Motor neuron (in vitro differentiated cells): Measurements from ENCODE around the gene FAM174C. TPM values are rescaled to one million over a fixed set of nuclear protein-coding genes. Genes with fewer than 3 reads are reported as not detected.
A peak's percentile ranks its signal among the peaks of the same experiment; 100 is the strongest.

Source experiments
- ATAC-seq, 8 experiments: fragments of 200-7000 bp; cut with Tn5 transposase; replicated peaks in 6 of 8; 2 replicates each; pipeline ENCODE4 v1.8.0; 2021; ENCODE audit warnings: mild to moderate bottlenecking in 8 of 8, moderate library complexity in 8 of 8
- H3K27ac ChIP-seq, 2 donors: fragments of 250-450 bp; sonication (Bioruptor Pico); 2 replicates each; pipeline ENCODE4 v1.9.0; 2021; ENCODE audit warnings: antibody characterized with exemption in 2 of 2, mild to moderate bottlenecking in 2 of 2, moderate library complexity in 1 of 2
- H3K4me1 ChIP-seq, 2 donors: fragments of 250-450 bp; sonication (Bioruptor Pico); replicated peaks in 1 of 2; 2 replicates each; pipeline ENCODE4 v1.6.1; 2021; ENCODE audit warnings: antibody characterized with exemption in 2 of 2, mild to moderate bottlenecking in 2 of 2, moderate library complexity in 1 of 2
- H3K4me3 ChIP-seq, 5 donors: fragments of 250-450 bp; sonication (Bioruptor Pico); 2 replicates each; pipeline ENCODE4 v1.9.0; 2021; ENCODE audit warnings: antibody characterized with exemption in 5 of 5, mild to moderate bottlenecking in 5 of 5, moderate library complexity in 4 of 5
- WGBS, 10 experiments: fragments of 450-650 bp; shearing (Covaris generic); methylation state at CpG; one replicate each; pipeline ENCODE4 v1.0.0; 2022; 5-methylcytosine and 5-hydroxymethylcytosine counted together
- in situ Hi-C, 9 experiments: fragments of 400-800 bp; cut with MboI; loops; one replicate each; pipeline ENCODE4 v1.15.0; 2021; ENCODE audit warnings: low sequenced_read_pairs in 9 of 9, low pct_unique_long_range_greater_than_20kb in 2 of 9; ENCODE audit not compliant: unreplicated experiment in 9 of 9
- total RNA-seq, 8 experiments: library from RNA; unstranded; fragments of 300-600 nt; gene quantifications; 2 replicates each; pipeline versions ENCODE4 v1.2.3 to v1.2.4, GENCODE V29; 2022

FAM174C gene
- total RNA-seq, 8 experiments from 2014 or later, result 14.2 to 88.9 (median 25.3) TPM

- H3K27ac ChIP-seq, result peak overlapping the region; percentile 84 to 90
- H3K4me3 ChIP-seq, result peak overlapping the region in 1 of 5 donors; percentile 46
- H3K4me1 ChIP-seq, result peaks cover 61 to 69% of the 10 kb centered on the region in 2 donors
- in situ Hi-C loops, result no loop called here
- WGBS, 10 experiments, result 0 to 80% (median 40%) methylated on average over 1 to 6 of the region's 26 CpGs; no CpG with 5 or more reads in 5 of the 10 experiments
- peak in 7 of 8 experiments; percentile 1 to 20 (median 10) for ATAC-seq
These were observed 10.3 kb upstream of the FAM174C start for GRCh38 chr19:1264801-1265614.

- 0 to 32% (median 30%) methylated on average over 1 to 7 of the region's 28 CpGs; no CpG with 5 or more reads in 7 of the 10 experiments for WGBS, 10 experiments
- Histone ChIP-seq H3K27ac (peak overlapping the region; percentile 84 to 90), H3K4me1 (peaks cover 60 to 68% of the 10 kb centered on the region in 2 donors), H3K4me3 (peak overlapping the region in 4 of 5 donors; percentile 38 to 46 (median 42))
- ATAC-seq, result peak in 7 of 8 experiments; percentile 3 to 31 (median 19)
- in situ Hi-C loops, result no loop called here
These were observed 9.7 kb upstream of the FAM174C start for GRCh38 chr19:1265615-1266128.

- 26 to 28% methylated on average over 4 to 8 of the region's 84 CpGs; no CpG with 5 or more reads in 8 of the 10 experiments for WGBS, 10 experiments
- H3K4me3 ChIP-seq, result peak overlapping the region; percentile 36 to 46 (median 42)
- peak; percentile 9 to 38 (median 32) for ATAC-seq
- in situ Hi-C loops, result no loop called here
- H3K4me1 ChIP-seq, result peaks cover 64 to 73% of the 10 kb centered on the region in 2 donors
- H3K27ac ChIP-seq, result peak overlapping the region; percentile 84 to 90
These were observed 9.0 kb upstream of the FAM174C start for GRCh38 chr19:1266129-1266915.

- peaks cover 58 to 67% of the 10 kb centered on the region in 2 donors for H3K4me1 ChIP-seq
- H3K27ac ChIP-seq, result peak overlapping the region; percentile 84 to 90
- peak; percentile 2 to 25 (median 12) for ATAC-seq
- in situ Hi-C loops, result no loop called here
- WGBS, 10 experiments, result 0 to 16% (median 8%) methylated on average over 1 to 18 of the region's 59 CpGs; no CpG with 5 or more reads in 5 of the 10 experiments
- peak overlapping the region; percentile 36 to 46 (median 42) for H3K4me3 ChIP-seq
These were observed 8.3 kb upstream of the FAM174C start for GRCh38 chr19:1266916-1267476.

GRCh38 chr19:1267477-1268225 is 7.7 kb upstream of the FAM174C start:
- WGBS, 10 experiments, result 0 to 100% (median 35%) methylated on average over 1 to 2 of the region's 35 CpGs; no CpG with 5 or more reads in 4 of the 10 experiments
- Histone ChIP-seq H3K4me1 (peaks cover 51 to 61% of the 10 kb centered on the region in 2 donors), H3K4me3 (peak overlapping the region; percentile 36 to 46 (median 42)), H3K27ac (peak overlapping the region; percentile 84 to 90)
- in situ Hi-C loops, result no loop called here
- peak in 5 of 8 experiments; percentile 6 to 26 (median 17) for ATAC-seq

GRCh38 chr19:1268226-1269064 is 6.9 kb upstream of the FAM174C start:
- H3K4me3 ChIP-seq, result peak overlapping the region in 4 of 5 donors; percentile 4 to 97 (median 66)
- in situ Hi-C loops, result no loop called here
- H3K27ac ChIP-seq, result peak overlapping the region; percentile 84 to 90
- WGBS, 10 experiments, result 17 to 100% (median 71%) methylated on average over 1 to 7 of the region's 40 CpGs; no CpG with 5 or more reads in 2 of the 10 experiments
- peaks cover 48 to 54% of the 10 kb centered on the region in 2 donors for H3K4me1 ChIP-seq
- no peak for ATAC-seq

- H3K4me1 ChIP-seq, result peaks cover 51 to 54% of the 10 kb centered on the region in 2 donors
- peak within 1 kb of the TSS; percentile 100 for H3K27ac ChIP-seq
- WGBS, 10 experiments, result no CpG with 5 or more reads among the region's 50 CpGs
- ATAC-seq, result peak; percentile 34 to 68 (median 59)
- in situ Hi-C loops, result no loop called here
- H3K4me3 ChIP-seq, result peak within 1 kb of the TSS; percentile 94 to 98 (median 96)
These were observed 6.3 kb upstream of the FAM174C start, which contains the start of gene CIRBP for GRCh38 chr19:1269065-1269477. CIRBP (plus strand) TSS chr19:1269332; CDS start chr19:1270934, 1,602 bp downstream.

GRCh38 chr19:1269478-1270212 is 5.7 kb upstream of the FAM174C start:
- Histone ChIP-seq H3K4me1 (peaks cover 53 to 55% of the 10 kb centered on the region in 2 donors), H3K27ac (peak overlapping the region; percentile 100), H3K4me3 (peak overlapping the region; percentile 94 to 98 (median 96))
- in situ Hi-C loops, result no loop called here
- WGBS, 10 experiments, result 0 to 3% (median 0%) methylated on average over 1 to 11 of the region's 64 CpGs; no CpG with 5 or more reads in 5 of the 10 experiments
- ATAC-seq, result peak; percentile 2 to 20 (median 7)

- peaks cover 51 to 52% of the 10 kb centered on the region in 2 donors for H3K4me1 ChIP-seq
- peak overlapping the region; percentile 100 for H3K27ac ChIP-seq
- no peak for ATAC-seq
- WGBS, 10 experiments, result 0 to 47% (median 18%) methylated on average over 1 to 4 of the region's 8 CpGs; no CpG with 5 or more reads in 2 of the 10 experiments
- in situ Hi-C loops, result no loop called here
- H3K4me3 ChIP-seq, result peak overlapping the region; percentile 94 to 98 (median 96)
These were observed 5.0 kb upstream of the FAM174C start for GRCh38 chr19:1270213-1270853.

- Histone ChIP-seq H3K4me3 (peak overlapping the region in 3 of 5 donors; percentile 94 to 98 (median 97)), H3K4me1 (peaks cover 45% of the 10 kb centered on the region in 2 donors), H3K27ac (no peak overlapping the region)
- 36 to 100% (median 80%) methylated on average over 1 to 7 of the region's 26 CpGs; no CpG with 5 or more reads in 1 of the 10 experiments for WGBS, 10 experiments
- in situ Hi-C loops, result no loop called here
- no peak for ATAC-seq
These were observed 4.3 kb upstream of the FAM174C start for GRCh38 chr19:1270854-1271527.
